ENCODE data around the gene ITPKB.
A peak's percentile ranks its signal among the peaks of the same experiment; 100 is the strongest.
"Not testable (repeated sequence)": the region's sequence is repeated elsewhere in the genome, so short reads cannot be mapped to it uniquely, and the experiment has no call there.

Gene ITPKB

GRCh38 chr1:226728448-226728847 lies 10.6 kb downstream of the ITPKB start:
- Histone ChIP-seq H3K4me3 (ENCODE audit: low read length) (no peak overlapping the region), H3K9me3 (ENCODE audit: insufficient read depth, low read depth, low read length) (no peaks in the 10 kb centered on the region), H3K36me3 (ENCODE audit: insufficient read depth, low read length) (no peaks in the 10 kb centered on the region), H3K9ac (ENCODE audit: low read depth, low read length) (no peak overlapping the region), H3K27ac (ENCODE audit: low read depth, low read length) (no peak overlapping the region), H3K27me3 (ENCODE audit: insufficient read depth, low read length) (no peaks in the 10 kb centered on the region), H3K4me1 (ENCODE audit: insufficient read depth, low read length) (peaks cover 53% of the 10 kb centered on the region)
- WGBS: 89% methylated on average over 6 of the region's 6 CpGs

GRCh38 chr1:226725897-226726267 lies 13.2 kb downstream of the ITPKB start:
- peaks cover 52% of the 10 kb centered on the region for H3K4me1 ChIP-seq (ENCODE audit: insufficient read depth, low read length)

GRCh38 chr1:226723657-226724532 lies 15.2 kb downstream of the ITPKB start:
- Histone ChIP-seq H3K27ac (ENCODE audit: low read depth, low read length) (peak overlapping the region; percentile 5; the same call in 1 of the 2 replicates), H3K4me3 (ENCODE audit: low read length) (peak overlapping the region; percentile 6; the same call in 1 of the 2 replicates), H3K4me1 (ENCODE audit: insufficient read depth, low read length) (peaks cover 43% of the 10 kb centered on the region)

More at GRCh38 chr1:226725897-226726267, 13.2 kb downstream of the ITPKB start:
- Histone ChIP-seq H3K27ac (ENCODE audit: low read depth, low read length) (no peak overlapping the region), H3K9ac (ENCODE audit: low read depth, low read length) (no peak overlapping the region), H3K4me3 (ENCODE audit: low read length) (no peak overlapping the region), H3K36me3 (ENCODE audit: insufficient read depth, low read length) (no peaks in the 10 kb centered on the region), H3K9me3 (ENCODE audit: insufficient read depth, low read depth, low read length) (no peaks in the 10 kb centered on the region), H3K27me3 (ENCODE audit: insufficient read depth, low read length) (no peaks in the 10 kb centered on the region)
- WGBS: 92% methylated on average over 4 of the region's 4 CpGs

GRCh38 chr1:226722901-226723656 lies 16.0 kb downstream of the ITPKB start:
- no peaks in the 10 kb centered on the region for H3K36me3 ChIP-seq (ENCODE audit: insufficient read depth, low read length)
- peak overlapping the region; percentile 1; the same call in 1 of the 2 replicates for H3K27ac ChIP-seq (ENCODE audit: low read depth, low read length)
- H3K9ac ChIP-seq (ENCODE audit: low read depth, low read length): no peak overlapping the region
- no peaks in the 10 kb centered on the region for H3K9me3 ChIP-seq (ENCODE audit: insufficient read depth, low read depth, low read length)
- WGBS: 82% methylated on average over 14 of the region's 14 CpGs
- H3K4me1 ChIP-seq (ENCODE audit: insufficient read depth, low read length): peaks cover 41% of the 10 kb centered on the region
- no peak overlapping the region for H3K4me3 ChIP-seq (ENCODE audit: low read length)
- no peaks in the 10 kb centered on the region for H3K27me3 ChIP-seq (ENCODE audit: insufficient read depth, low read length)

More at GRCh38 chr1:226723657-226724532, 15.2 kb downstream of the ITPKB start:
- no peaks in the 10 kb centered on the region for H3K9me3 ChIP-seq (ENCODE audit: insufficient read depth, low read depth, low read length)
- no peaks in the 10 kb centered on the region for H3K36me3 ChIP-seq (ENCODE audit: insufficient read depth, low read length)
- no peak overlapping the region for H3K9ac ChIP-seq (ENCODE audit: low read depth, low read length)
- no peaks in the 10 kb centered on the region for H3K27me3 ChIP-seq (ENCODE audit: insufficient read depth, low read length)
- WGBS: 31% methylated on average over 12 of the region's 13 CpGs

GRCh38 chr1:226722240-226722900 lies 16.7 kb downstream of the ITPKB start:
- H3K9me3 ChIP-seq (ENCODE audit: insufficient read depth, low read depth, low read length): no peaks in the 10 kb centered on the region
- H3K36me3 ChIP-seq (ENCODE audit: insufficient read depth, low read length): no peaks in the 10 kb centered on the region
- H3K9ac ChIP-seq (ENCODE audit: low read depth, low read length): no peak overlapping the region
- H3K4me3 ChIP-seq (ENCODE audit: low read length): no peak overlapping the region
- H3K4me1 ChIP-seq (ENCODE audit: insufficient read depth, low read length): peaks cover 34% of the 10 kb centered on the region
- WGBS: 89% methylated on average over 11 of the region's 11 CpGs
- no peaks in the 10 kb centered on the region for H3K27me3 ChIP-seq (ENCODE audit: insufficient read depth, low read length)
- no peak overlapping the region for H3K27ac ChIP-seq (ENCODE audit: low read depth, low read length)

GRCh38 chr1:226720574-226720973 lies 18.5 kb downstream of the ITPKB start:
- 97% methylated on average over 11 of the region's 13 CpGs for WGBS
- not testable (repeated sequence) for H3K27ac ChIP-seq (ENCODE audit: low read depth, low read length); H3K4me3 ChIP-seq (ENCODE audit: low read length); H3K9ac ChIP-seq (ENCODE audit: low read depth, low read length); H3K27me3 ChIP-seq (ENCODE audit: insufficient read depth, low read length); H3K36me3 ChIP-seq (ENCODE audit: insufficient read depth, low read length); H3K9me3 ChIP-seq (ENCODE audit: insufficient read depth, low read depth, low read length)
- H3K4me1 ChIP-seq (ENCODE audit: insufficient read depth, low read length): peaks cover 26% of the 10 kb centered on the region

- no peak overlapping the region for H3K27ac ChIP-seq (ENCODE audit: low read depth, low read length)
- no peaks in the 10 kb centered on the region for H3K9me3 ChIP-seq (ENCODE audit: insufficient read depth, low read depth, low read length)
- peaks cover 24% of the 10 kb centered on the region for H3K4me1 ChIP-seq (ENCODE audit: insufficient read depth, low read length)
- WGBS: 85% methylated on average over 11 of the region's 11 CpGs
- H3K27me3 ChIP-seq (ENCODE audit: insufficient read depth, low read length): no peaks in the 10 kb centered on the region
- no peaks in the 10 kb centered on the region for H3K36me3 ChIP-seq (ENCODE audit: insufficient read depth, low read length)
- no peak overlapping the region for H3K4me3 ChIP-seq (ENCODE audit: low read length)
- no peak overlapping the region for H3K9ac ChIP-seq (ENCODE audit: low read depth, low read length)
These were observed 19.3 kb downstream of the ITPKB start for GRCh38 chr1:226719596-226720387.

GRCh38 chr1:226717256-226717909 lies 21.7 kb downstream of the ITPKB start:
- Histone ChIP-seq H3K9ac (ENCODE audit: low read depth, low read length) (no peak overlapping the region), H3K27me3 (ENCODE audit: insufficient read depth, low read length) (no peaks in the 10 kb centered on the region), H3K27ac (ENCODE audit: low read depth, low read length) (no peak overlapping the region), H3K9me3 (ENCODE audit: insufficient read depth, low read depth, low read length) (0 out of 2 replicates have a peak, but pooled peaks cover 3% of the 10 kb centered on the region), H3K36me3 (ENCODE audit: insufficient read depth, low read length) (no peaks in the 10 kb centered on the region), H3K4me1 (ENCODE audit: insufficient read depth, low read length) (0 out of 2 replicates have a peak, but pooled peaks cover under 1% of the 10 kb centered on the region), H3K4me3 (ENCODE audit: low read length) (no peak overlapping the region)
- WGBS: 91% methylated on average over 11 of the region's 11 CpGs

DNA sequence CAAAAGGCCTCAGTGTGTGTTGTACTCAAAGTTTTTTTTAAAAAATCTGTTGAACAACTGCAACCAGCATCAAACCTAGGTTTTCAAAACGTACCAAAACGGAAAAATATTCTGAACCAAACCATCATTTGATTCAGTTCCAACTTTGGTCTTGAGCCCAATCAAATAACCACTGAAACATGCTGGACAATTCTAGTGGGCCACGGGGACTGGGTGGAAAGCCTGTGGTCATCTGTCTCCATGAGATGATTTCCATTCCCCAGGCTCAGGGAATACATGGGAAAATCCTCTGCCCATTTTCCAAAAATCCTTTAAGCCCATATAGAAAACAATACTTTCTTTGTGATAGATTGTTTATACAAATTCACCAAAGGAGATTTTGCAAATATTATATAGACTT lies 22.5 kb downstream of the ITPKB start:
- Histone ChIP-seq H3K9ac (ENCODE audit: low read depth, low read length) (no peak overlapping the region), H3K27ac (ENCODE audit: low read depth, low read length) (no peak overlapping the region), H3K4me1 (ENCODE audit: insufficient read depth, low read length) (no peaks in the 10 kb centered on the region), H3K4me3 (ENCODE audit: low read length) (no peak overlapping the region), H3K9me3 (ENCODE audit: insufficient read depth, low read depth, low read length) (0 out of 2 replicates have a peak, but pooled peaks cover 3% of the 10 kb centered on the region), H3K27me3 (ENCODE audit: insufficient read depth, low read length) (no peaks in the 10 kb centered on the region), H3K36me3 (ENCODE audit: insufficient read depth, low read length) (no peaks in the 10 kb centered on the region)
- 93% methylated on average over 3 of the region's 3 CpGs for WGBS

- H3K27ac ChIP-seq (ENCODE audit: low read depth, low read length): no peak overlapping the region
- peaks cover 2% of the 10 kb centered on the region; the same call in 1 of the 2 replicates for H3K4me1 ChIP-seq (ENCODE audit: insufficient read depth, low read length)
- no peak overlapping the region for H3K9ac ChIP-seq (ENCODE audit: low read depth, low read length)
- H3K27me3 ChIP-seq (ENCODE audit: insufficient read depth, low read length): no peaks in the 10 kb centered on the region
- H3K9me3 ChIP-seq (ENCODE audit: insufficient read depth, low read depth, low read length): 0 out of 2 replicates have a peak, but pooled peaks cover 3% of the 10 kb centered on the region
- no peak overlapping the region for H3K4me3 ChIP-seq (ENCODE audit: low read length)
- H3K36me3 ChIP-seq (ENCODE audit: insufficient read depth, low read length): no peaks in the 10 kb centered on the region
These were observed 24.9 kb downstream of the ITPKB start for GRCh38 chr1:226714148-226714547.
